Adrenal gland (tissue), 5 donors: ENCODE results near the gene GCSAM.

Source experiments
- CTCF ChIP-seq, 6 experiments: fragments of 450-650 bp in 4 of 6; fragments of 200-600 bp in 2 of 6; sonication (generic) in 1 of 6; IDR thresholded peaks; 1 replicate in 5 of 6; 2 replicates in 1 of 6; pipeline versions ENCODE4 v1.5.1 to v1.8.0; 2016 to 2021; ENCODE audit warnings: antibody characterized with exemption in 6 of 6, mild to moderate bottlenecking in 2 of 6, moderate library complexity in 1 of 6
- POLR2A ChIP-seq, 2 donors: fragments of 450-650 bp; IDR thresholded peaks; one replicate each; pipeline ENCODE4 v1.6.1; 2017; ENCODE audit warnings: antibody characterized with exemption in 2 of 2, mild to moderate bottlenecking in 2 of 2, moderate library complexity in 1 of 2
- donor health status: DM: no; HTN: no; CAD: no.

- TF ChIP-seq CTCF (IDR thresholded peaks at IDR 0.05) (no peak), POLR2A (IDR thresholded peaks at IDR 0.05) (no peak)
Measured at GRCh38 chr3:112093180-112093522, 39.9 kb downstream of the GCSAM start.
